A549 (cell line): ENCODE data around the gene SLC19A1. TPM values are rescaled to one million over a fixed set of nuclear protein-coding genes. Genes with fewer than 3 reads are reported as not detected.

Source experiments
- ATAC-seq, 2 experiments: fragments of 200-7000 bp in 1 of 2; fragments of >200 bp in 1 of 2; cut with Nextera tagmentation in 1 of 2; cut with Tn5 transposase in 1 of 2; 3 replicates each; pipeline versions ENCODE4 v1.8.0 to v1.9.1; 2018 to 2020; ENCODE audit warnings: mild to moderate bottlenecking in 1 of 2, moderate library complexity in 1 of 2
- CTCF ChIA-PET: fragments of 300-600 bp; sonication (Branson Sonifier 250); formaldehyde crosslinking; extraction: SDS; loops from one replicate; lab custom pipeline; 2021; ENCODE audit warnings: antibody characterized with exemption, inconsistent platforms; lab: Yijun Ruan, JAX
- POLR2A ChIA-PET: fragments of 350-600 bp; formaldehyde crosslinking; extraction: SDS; loops from one replicate; lab custom pipeline; 2021; ENCODE audit warnings: antibody characterized with exemption, inconsistent platforms; lab: Yijun Ruan, JAX
- DNase-seq, 2 experiments: peaks; one replicate each; pipeline versions ENCODE4 v3.0.0 to v3.0.0-alpha.2; 2011 to 2016; ENCODE audit warnings: low read depth in 1 of 2, low spot score in 1 of 2
- FAIRE-seq: peaks from 2 replicates; lab custom pipeline; 2011; peaks lifted over from hg19 to GRCh38; lab: Jason Lieb, UNC
- H3K27ac ChIP-seq, 2 experiments: fragments of >200 bp; sonication (Bioruptor Twin); formaldehyde crosslinking; 3 replicates each; pipeline ENCODE4 v1.5.1; 2016 to 2017
- H3K4me1 ChIP-seq: fragments of >200 bp; sonication (Bioruptor Twin); formaldehyde crosslinking; 3 replicates; pipeline ENCODE4 v1.6.1; 2016
- H3K4me2 ChIP-seq: fragments of >200 bp; sonication (Bioruptor Twin); formaldehyde crosslinking; 3 replicates; pipeline ENCODE4 v1.6.1; 2016
- H3K4me3 ChIP-seq: fragments of >200 bp; sonication (Bioruptor Twin); formaldehyde crosslinking; 3 replicates; pipeline ENCODE4 v1.5.1; 2016
- H3K9me3 ChIP-seq: fragments of >200 bp; sonication (Bioruptor Twin); formaldehyde crosslinking; 3 replicates; pipeline ENCODE4 v1.6.1; 2016
- ELK1 ChIP-seq: fragments of 150-350 bp; IDR thresholded peaks from 2 replicates; pipeline ENCODE4 v1.6.1; 2014; ENCODE audit warnings: low read depth, mild to moderate bottlenecking, low read length
- GATA3 ChIP-seq: IDR thresholded peaks from 2 replicates; pipeline ENCODE4 v1.6.1; 2012; ENCODE audit warnings: borderline replicate concordance
- HDAC2 ChIP-seq: fragments of 200-600 bp; sonication (generic); IDR thresholded peaks from 2 replicates; pipeline ENCODE4 v1.6.1; 2016
- HOXB13 ChIP-seq: fragments of 250-450 bp; sonication (Bioruptor Pico); IDR thresholded peaks from 2 replicates; pipeline ENCODE4 v1.5.0; 2020; ENCODE audit warnings: low read depth, mild to moderate bottlenecking, moderate library complexity
- MYC ChIP-seq: IDR thresholded peaks from 2 replicates; pipeline ENCODE4 v1.6.1; 2012; ENCODE audit warnings: mild to moderate bottlenecking, inconsistent platforms, low read length, improper control_type of control experiment, borderline replicate concordance
- NFE2L2 ChIP-seq: fragments of 150-350 bp; conservative IDR thresholded peaks from 2 replicates; pipeline ENCODE4 v1.6.1; 2014; ENCODE audit warnings: low read length
- NR3C1 ChIP-seq: fragments of >200 bp; sonication (Bioruptor Twin); formaldehyde crosslinking; IDR thresholded peaks from 3 replicates; pipeline ENCODE4 v1.6.1; 2017
- PHF8 ChIP-seq: fragments of 200-600 bp; sonication (generic); IDR thresholded peaks from 2 replicates; pipeline ENCODE4 v1.6.1; 2016; ENCODE audit warnings: low read depth, mild to moderate bottlenecking, antibody characterized with exemption, moderate library complexity, borderline replicate concordance
- POLR2A ChIP-seq: IDR thresholded peaks from 2 replicates; pipeline ENCODE4 v1.6.1; 2012; ENCODE audit warnings: mild to moderate bottlenecking, low read length
- RAD21 ChIP-seq, 2 experiments: fragments of >200 bp in 1 of 2; sonication (Bioruptor Twin) in 1 of 2; formaldehyde crosslinking in 1 of 2; IDR thresholded peaks in 1 of 2; conservative IDR thresholded peaks in 1 of 2; 2 replicates in 1 of 2; 3 replicates in 1 of 2; pipeline ENCODE4 v1.6.1; 2012 to 2018; ENCODE audit warnings: inconsistent platforms in 1 of 2
- ZFP36 ChIP-seq: fragments of 450-650 bp; IDR thresholded peaks from 2 replicates; pipeline ENCODE4 v1.6.1; 2014; ENCODE audit warnings: borderline replicate concordance; ENCODE audit not compliant: partially characterized antibody
- WGBS: methylation state at CpG from one replicate; pipeline ENCODE4 v1.1.6; 2017; ENCODE audit errors: missing lambda C conversion rate; 5-methylcytosine and 5-hydroxymethylcytosine counted together
- polyA plus RNA-seq, 4 experiments: library from polyadenylated mRNA; depleted of rRNA in 3 of 4; stranded (reverse); fragments of >200 nt; fragmentation: RNase III in 1 of 4; extraction: RNeasy Plus Mini Kit Qiagen cat#74134 plus additional on column Dnase treatment in 1 of 4; gene quantifications; 2 replicates in 3 of 4; 3 replicates in 1 of 4; pipeline ENCODE4 v1.2.3, GENCODE V29; 2011 to 2017
- TF ChIP-seq, protein P1 (sequence below): IDR thresholded peaks from 2 replicates; pipeline ENCODE4 v1.6.1; 2012
- TF ChIP-seq, protein P2 (sequence below): fragments of >200 bp; sonication (Bioruptor Twin); formaldehyde crosslinking; IDR thresholded peaks from 3 replicates; pipeline ENCODE4 v1.6.1; 2016

Gene SLC19A1
- polyA plus RNA-seq, 2 of the 4 experiments (the other 2 are of a cell fraction), result 9.8 to 14.0 TPM

- ATAC-seq (no peak), DNase-seq (no peak), FAIRE-seq (no peak)
- POLR2A ChIA-PET, result no interaction called here
- H3K4me2 ChIP-seq, result no peak overlapping the region
- no peaks in the 10 kb centered on the region for H3K9me3 ChIP-seq
- H3K27ac ChIP-seq, result no peak overlapping the region
- no peaks in the 10 kb centered on the region for H3K4me1 ChIP-seq
- CTCF ChIA-PET, result no interaction called here
- WGBS, result 80% methylated on average over 21 of the region's 25 CpGs
- TF ChIP-seq RAD21 (conservative IDR thresholded peaks at IDR 0.05 in 1 of 2, IDR thresholded peaks at IDR 0.05 in 1 of 2), result no peak
- no peak overlapping the region for H3K4me3 ChIP-seq
Measured at GRCh38 chr21:45574081-45574501, 31.9 kb upstream of the SLC19A1 start.

DNA sequence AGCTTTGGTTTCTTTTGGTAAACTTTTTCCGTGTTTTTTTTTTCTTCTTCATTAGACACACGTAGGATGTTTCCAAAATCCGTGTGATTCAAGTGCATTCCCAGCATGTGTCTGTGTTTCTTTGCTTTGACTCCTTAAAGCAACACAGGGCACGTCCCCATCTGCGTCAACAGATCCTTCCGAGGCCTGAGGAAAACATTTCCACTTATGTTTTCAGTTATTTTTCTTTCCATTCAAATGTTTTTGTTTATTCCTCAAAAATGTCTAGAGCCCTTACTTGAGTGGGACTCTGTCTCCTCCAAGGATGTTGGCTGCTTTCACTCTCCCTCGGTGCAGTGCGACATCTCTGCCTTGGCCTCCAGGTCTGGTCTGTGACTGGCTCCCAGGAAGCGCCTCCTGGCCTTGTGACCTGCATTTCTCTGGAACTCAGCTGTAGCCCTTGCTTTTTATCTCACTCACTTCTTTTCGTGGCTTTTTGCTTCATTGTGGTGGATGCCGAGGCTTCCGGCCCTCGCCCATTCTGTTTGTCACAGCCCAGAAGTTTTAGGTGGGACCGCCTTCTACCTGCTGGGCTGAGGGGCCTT is 31.3 kb upstream of the SLC19A1 start:
- DNase-seq (no peak), ATAC-seq (no peak), FAIRE-seq (no peak)
- 68% methylated on average over 14 of the region's 14 CpGs for WGBS
- TF ChIP-seq, protein P1, sequence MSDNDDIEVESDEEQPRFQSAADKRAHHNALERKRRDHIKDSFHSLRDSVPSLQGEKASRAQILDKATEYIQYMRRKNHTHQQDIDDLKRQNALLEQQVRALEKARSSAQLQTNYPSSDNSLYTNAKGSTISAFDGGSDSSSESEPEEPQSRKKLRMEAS, result no peak
- H3K4me2 ChIP-seq, result no peak overlapping the region
- H3K4me3 ChIP-seq, result no peak overlapping the region
- ChIA-PET CTCF (interaction anchor here (1.1 to 1.7 kb wide), 2 partner anchors 11 to 247 kb away, joined by 4 to 5 read pairs; no protein-coding TSS in a partner anchor), POLR2A (no interaction called here)
- H3K4me1 ChIP-seq, result no peaks in the 10 kb centered on the region
- no peaks in the 10 kb centered on the region for H3K9me3 ChIP-seq
- H3K27ac ChIP-seq, result no peak overlapping the region

DNA sequence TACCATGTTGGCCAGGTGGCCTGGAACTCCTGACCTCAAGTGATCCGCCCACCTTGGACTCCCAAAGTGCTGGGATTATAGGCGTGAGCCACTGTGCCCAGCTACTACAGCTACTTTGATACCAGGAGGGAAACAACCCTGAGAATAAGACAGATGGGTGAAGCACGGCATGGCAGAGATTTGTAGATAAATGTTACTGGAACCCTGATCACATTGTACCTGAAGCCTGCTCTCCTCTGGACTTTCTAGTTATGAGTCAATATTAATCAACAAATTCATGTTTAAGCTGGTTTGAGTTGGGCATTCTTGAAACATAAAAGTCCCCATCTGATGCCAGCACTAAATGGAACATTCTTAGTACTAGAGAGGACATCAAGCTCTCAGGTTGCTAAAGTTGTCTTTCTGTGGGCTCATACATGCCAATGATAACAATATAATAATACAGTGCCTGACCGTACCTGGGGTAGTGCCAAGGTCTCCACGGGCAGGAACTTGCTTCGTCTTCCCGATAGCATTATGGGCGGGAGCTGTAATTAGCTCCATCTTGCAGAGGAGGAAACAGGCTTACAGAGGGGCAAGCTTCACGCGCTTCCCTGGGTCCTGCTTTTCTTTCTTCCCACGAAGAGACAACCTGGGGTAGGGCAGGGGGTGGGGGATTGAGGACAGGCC is 30.7 kb upstream of the SLC19A1 start:
- H3K9me3 ChIP-seq, result no peaks in the 10 kb centered on the region
- ATAC-seq, result no peak
- no peak for DNase-seq
- POLR2A ChIA-PET, result interaction anchor here (0.6 kb wide), 1 partner anchor 11 kb away, joined by 3 read pairs; no protein-coding TSS in a partner anchor
- 81% methylated on average over 11 of the region's 11 CpGs for WGBS
- TF ChIP-seq PHF8 (no peak), NR3C1 (no peak), GATA3 (no peak), MYC (no peak), HOXB13 (CRISPR knock-in tag) (no peak), NFE2L2 (no peak), HDAC2 (no peak), POLR2A (no peak), ELK1 (no peak), ZFP36 (no peak)
- TF ChIP-seq, protein P2, sequence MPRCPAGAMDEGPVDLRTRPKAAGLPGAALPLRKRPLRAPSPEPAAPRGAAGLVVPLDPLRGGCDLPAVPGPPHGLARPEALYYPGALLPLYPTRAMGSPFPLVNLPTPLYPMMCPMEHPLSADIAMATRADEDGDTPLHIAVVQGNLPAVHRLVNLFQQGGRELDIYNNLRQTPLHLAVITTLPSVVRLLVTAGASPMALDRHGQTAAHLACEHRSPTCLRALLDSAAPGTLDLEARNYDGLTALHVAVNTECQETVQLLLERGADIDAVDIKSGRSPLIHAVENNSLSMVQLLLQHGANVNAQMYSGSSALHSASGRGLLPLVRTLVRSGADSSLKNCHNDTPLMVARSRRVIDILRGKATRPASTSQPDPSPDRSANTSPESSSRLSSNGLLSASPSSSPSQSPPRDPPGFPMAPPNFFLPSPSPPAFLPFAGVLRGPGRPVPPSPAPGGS, result no peak
- no peak overlapping the region for H3K4me3 ChIP-seq
- FAIRE-seq, result no peak
- H3K4me1 ChIP-seq, result no peaks in the 10 kb centered on the region
- no peak overlapping the region for H3K27ac ChIP-seq
- H3K4me2 ChIP-seq, result no peak overlapping the region
- CTCF ChIA-PET, result interaction anchor here (1.0 to 1.7 kb wide), 4 partner anchors 12 to 248 kb away, joined by 4 to 5 read pairs (median 4); no protein-coding TSS in a partner anchor

GRCh38 chr21:45572231-45572630 is 30.0 kb upstream of the SLC19A1 start:
- Histone ChIP-seq H3K9me3 (no peaks in the 10 kb centered on the region), H3K4me3 (no peak overlapping the region), H3K4me2 (no peak overlapping the region), H3K4me1 (no peaks in the 10 kb centered on the region), H3K27ac (no peak overlapping the region)
- no peak for DNase-seq
- no peak for FAIRE-seq
- ChIA-PET CTCF (interaction anchor here (1.0 to 1.7 kb wide), 3 partner anchors 12 to 16 kb away, joined by 4 to 5 read pairs (median 5); no protein-coding TSS in a partner anchor), POLR2A (interaction anchor here (0.6 kb wide), 1 partner anchor 10 kb away, joined by 3 read pairs; no protein-coding TSS in a partner anchor)
- no peak for ATAC-seq
- TF ChIP-seq, protein P2, result no peak
- 62% methylated on average over 4 of the region's 8 CpGs for WGBS
